Endodermal cell (in vitro differentiated cells): Measurements from ENCODE around the gene GPC6. TPM values are rescaled to one million over a fixed set of nuclear protein-coding genes. Genes with fewer than 3 reads are reported as not detected.

Source experiments
- DNase-seq: peaks from one replicate; pipeline ENCODE4 v3.0.0-alpha.2; 2017
- H3K27ac ChIP-seq: 2 replicates; pipeline ENCODE4 v1.5.1; 2013; ENCODE audit warnings: mild to moderate bottlenecking, low read depth, low read length, moderate library complexity
- H3K27me3 ChIP-seq: 2 replicates; pipeline ENCODE4 v1.6.1; 2013; ENCODE audit warnings: mild to moderate bottlenecking, low read length, moderate library complexity; ENCODE audit not compliant: insufficient read depth, control insufficient read depth, poor library complexity, severe bottlenecking
- H3K36me3 ChIP-seq: 2 replicates; pipeline ENCODE4 v1.7.0; 2013; ENCODE audit warnings: mild to moderate bottlenecking, low read length, moderate library complexity; ENCODE audit not compliant: control insufficient read depth, insufficient read depth
- H3K4me1 ChIP-seq: one replicate; pipeline ENCODE4 v1.7.0; 2013; ENCODE audit warnings: low read length; ENCODE audit not compliant: control insufficient read depth, insufficient read depth
- H3K4me3 ChIP-seq: 2 replicates; pipeline ENCODE4 v1.5.1; 2013; ENCODE audit warnings: mild to moderate bottlenecking, low read length, moderate library complexity
- H3K9ac ChIP-seq: 2 replicates; pipeline ENCODE4 v1.6.1; 2013; ENCODE audit warnings: mild to moderate bottlenecking, low read length, moderate library complexity; ENCODE audit not compliant: poor library complexity, severe bottlenecking; ENCODE audit errors: extremely low read depth
- H3K9me3 ChIP-seq: 2 replicates; pipeline ENCODE4 v1.6.1; 2013; ENCODE audit warnings: mild to moderate bottlenecking, low read length, moderate library complexity; ENCODE audit not compliant: control insufficient read depth
- H3K27ac Mint-ChIP-seq: 2 replicates; pipeline ENCODE4 v1.8.0; 2020; ENCODE audit warnings: mixed read lengths
- H3K27me3 Mint-ChIP-seq: 2 replicates; pipeline ENCODE4 v1.8.0; 2021; ENCODE audit warnings: mild to moderate bottlenecking, mixed read lengths; ENCODE audit not compliant: insufficient read depth
- H3K36me3 Mint-ChIP-seq: 2 replicates; pipeline ENCODE4 v1.8.0; 2020; ENCODE audit warnings: low read depth, mixed read lengths
- H3K4me1 Mint-ChIP-seq: 2 replicates; pipeline ENCODE4 v1.8.0; 2020; ENCODE audit warnings: mixed read lengths
- H3K4me3 Mint-ChIP-seq: 2 replicates; pipeline ENCODE4 v1.8.0; 2020; ENCODE audit warnings: mild to moderate bottlenecking, moderate library complexity, mixed read lengths
- H3K9me3 Mint-ChIP-seq: 2 replicates; pipeline ENCODE4 v1.8.0; 2020; ENCODE audit warnings: mild to moderate bottlenecking, mixed read lengths
- CTCF ChIP-seq: fragments of 200-600 bp; sonication (generic); conservative IDR thresholded peaks from 2 replicates; pipeline ENCODE4 v1.5.0; 2021; ENCODE audit warnings: antibody characterized with exemption, mild to moderate bottlenecking
- WGBS, 2 experiments: methylation state at CpG; one replicate each; pipeline versions ENCODE4 v1.1.5 to v1.1.7; 2013; ENCODE audit warnings: missing lambda C conversion rate in 2 of 2, mixed read lengths in 1 of 2; ENCODE audit not compliant: insufficient coverage in 1 of 2, insufficient read length in 1 of 2; 5-methylcytosine and 5-hydroxymethylcytosine counted together
- total RNA-seq, 2 donors: library from RNA; stranded (reverse); fragmentation: NEBNext Ultra II Directional in 1 of 2; extraction: Animal tissue kit (Norgen Biotek cat#: 25700) in 1 of 2; gene quantifications; 2 replicates in 1 of 2; 3 replicates in 1 of 2; pipeline ENCODE4 v1.2.1, GENCODE V29; 2021

GPC6 gene
- total RNA-seq, 2 donors from 2014 or later, result 69.6 to 80.4 TPM

GRCh38 chr13:94272038-94272437 lies 1045.4 kb downstream of the GPC6 start:
- 95% methylated on average over 1 of the region's 2 CpGs; no CpG with 5 or more reads in 1 of the 2 experiments for WGBS, 2 experiments
- no peaks in the 10 kb centered on the region for H3K4me1 ChIP-seq
- peaks cover 13% of the 10 kb centered on the region for H3K9me3 Mint-ChIP-seq
- H3K4me3 Mint-ChIP-seq, result no peak overlapping the region
- TF ChIP-seq CTCF, result no peak
- H3K36me3 ChIP-seq, result no peaks in the 10 kb centered on the region
- H3K4me3 ChIP-seq, result no peak overlapping the region
- no peak overlapping the region for H3K27ac Mint-ChIP-seq
- H3K9ac ChIP-seq, result no peak overlapping the region
- H3K27ac ChIP-seq, result no peak overlapping the region
- peaks cover 6% of the 10 kb centered on the region for H3K36me3 Mint-ChIP-seq
- peaks cover 8% of the 10 kb centered on the region for H3K9me3 ChIP-seq
- H3K27me3 Mint-ChIP-seq, result no peaks in the 10 kb centered on the region
- no peaks in the 10 kb centered on the region for H3K27me3 ChIP-seq
- no peak for DNase-seq
- H3K4me1 Mint-ChIP-seq, result peaks cover 6% of the 10 kb centered on the region

- H3K27me3 Mint-ChIP-seq, result peaks cover 8% of the 10 kb centered on the region
- DNase-seq, result no peak
- H3K4me1 ChIP-seq, result no peaks in the 10 kb centered on the region
- H3K36me3 ChIP-seq, result no peaks in the 10 kb centered on the region
- no peak overlapping the region for H3K9ac ChIP-seq
- H3K9me3 Mint-ChIP-seq, result peaks cover 20% of the 10 kb centered on the region
- H3K36me3 Mint-ChIP-seq, result no peaks in the 10 kb centered on the region
- no peak overlapping the region for H3K27ac Mint-ChIP-seq
- H3K4me3 ChIP-seq, result no peak overlapping the region
- no peak for TF ChIP-seq CTCF
- 87 to 95% methylated on average over 3 of the region's 3 CpGs for WGBS, 2 experiments
- H3K27me3 ChIP-seq, result no peaks in the 10 kb centered on the region
- no peaks in the 10 kb centered on the region for H3K4me1 Mint-ChIP-seq
- no peak overlapping the region for H3K27ac ChIP-seq
- H3K9me3 ChIP-seq, result peaks cover 6% of the 10 kb centered on the region
- H3K4me3 Mint-ChIP-seq, result no peak overlapping the region
These were observed 1053.7 kb downstream of the GPC6 start for GRCh38 chr13:94280349-94280748.

- Histone ChIP-seq H3K4me3 (no peak overlapping the region), H3K9me3 (peaks cover 6% of the 10 kb centered on the region), H3K9ac (no peak overlapping the region), H3K27me3 (no peaks in the 10 kb centered on the region), H3K27ac (no peak overlapping the region), H3K4me1 (no peaks in the 10 kb centered on the region), H3K36me3 (no peaks in the 10 kb centered on the region)
- Mint-ChIP-seq H3K4me1 (no peaks in the 10 kb centered on the region), H3K9me3 (peaks cover 20% of the 10 kb centered on the region), H3K4me3 (no peak overlapping the region), H3K36me3 (no peaks in the 10 kb centered on the region), H3K27ac (no peak overlapping the region), H3K27me3 (peaks cover 8% of the 10 kb centered on the region)
- DNase-seq, result no peak
- no peak for TF ChIP-seq CTCF
These were observed 1054.2 kb downstream of the GPC6 start for GRCh38 chr13:94280845-94281244.
